Activated T-helper 17 cell treated with anti-CD3 and anti-CD28 coated beads, Interleukin-2, amount 50 U/mL, for 72 hours (primary cell): ENCODE measurements around the gene SPATA21. TPM values are rescaled to one million over a fixed set of nuclear protein-coding genes. Genes with fewer than 3 reads are reported as not detected.
"Not testable (repeated sequence)": the region's sequence is repeated elsewhere in the genome, so short reads cannot be mapped to it uniquely, and the experiment has no call there.

Source experiments
- ATAC-seq: fragments of 150-1000 bp; cut with Tn5 transposase; replicated peaks from 2 replicates; pipeline ENCODE4 v1.10.0; 2021; ENCODE audit warnings: mild to moderate bottlenecking, moderate library complexity
- H3K27ac Mint-ChIP-seq: one replicate; pipeline ENCODE4 v1.8.0; 2022; ENCODE audit warnings: mixed read lengths
- H3K27me3 Mint-ChIP-seq: one replicate; pipeline ENCODE4 v1.8.0; 2022; ENCODE audit warnings: mixed read lengths
- H3K36me3 Mint-ChIP-seq: one replicate; pipeline ENCODE4 v1.8.0; 2022; ENCODE audit warnings: low read depth, mild to moderate bottlenecking, mixed read lengths
- H3K4me1 Mint-ChIP-seq: one replicate; pipeline ENCODE4 v1.8.0; 2022; ENCODE audit warnings: mixed read lengths
- H3K4me3 Mint-ChIP-seq: one replicate; pipeline ENCODE4 v1.8.0; 2022; ENCODE audit warnings: mild to moderate bottlenecking, mixed read lengths
- H3K9me3 Mint-ChIP-seq: one replicate; pipeline ENCODE4 v1.8.0; 2022; ENCODE audit warnings: mixed read lengths
- total RNA-seq, 2 donors: library from RNA; stranded (reverse); gene quantifications; one replicate each; pipeline ENCODE4 v1.2.3, GENCODE V29; 2022

The SPATA21 gene
- total RNA-seq, 2 donors from 2014 or later = 0.08 TPM; not detected in 1

- Mint-ChIP-seq H3K27ac (no peak overlapping the region), H3K9me3 (no peaks in the 10 kb centered on the region), H3K4me3 (no peak overlapping the region), H3K27me3 (no peaks in the 10 kb centered on the region), H3K36me3 (peaks cover 79% of the 10 kb centered on the region), H3K4me1 (peaks cover 6% of the 10 kb centered on the region)
- ATAC-seq = no peak
Observed at GRCh38 chr1:16462773-16463330, 25.6 kb upstream of the SPATA21 start.

GRCh38 chr1:16461681-16462080 lies 24.5 kb upstream of the SPATA21 start:
- Mint-ChIP-seq H3K27ac (peak overlapping the region; percentile 57), H3K4me3 (no peak overlapping the region), H3K36me3 (peaks cover 80% of the 10 kb centered on the region), H3K27me3 (no peaks in the 10 kb centered on the region), H3K9me3 (no peaks in the 10 kb centered on the region), H3K4me1 (peaks cover 6% of the 10 kb centered on the region)
- no peak for ATAC-seq

- no peaks in the 10 kb centered on the region for H3K27me3 Mint-ChIP-seq
- ATAC-seq = no peak
- H3K9me3 Mint-ChIP-seq = no peaks in the 10 kb centered on the region
- H3K4me1 Mint-ChIP-seq = peaks cover 6% of the 10 kb centered on the region
- peaks cover 94% of the 10 kb centered on the region for H3K36me3 Mint-ChIP-seq
- no peak overlapping the region for H3K4me3 Mint-ChIP-seq
- H3K27ac Mint-ChIP-seq = peak overlapping the region; percentile 43
Observed at GRCh38 chr1:16459352-16459925, 22.2 kb upstream of the SPATA21 start.

- no peaks in the 10 kb centered on the region for H3K9me3 Mint-ChIP-seq
- H3K4me1 Mint-ChIP-seq = peaks cover 6% of the 10 kb centered on the region
- no peaks in the 10 kb centered on the region for H3K27me3 Mint-ChIP-seq
- H3K4me3 Mint-ChIP-seq = no peak overlapping the region
- peaks cover 96% of the 10 kb centered on the region for H3K36me3 Mint-ChIP-seq
- H3K27ac Mint-ChIP-seq = no peak overlapping the region
- ATAC-seq = no peak
Observed at GRCh38 chr1:16458831-16459230, 21.6 kb upstream of the SPATA21 start.

- H3K27ac Mint-ChIP-seq, H3K4me3 Mint-ChIP-seq, H3K9me3 Mint-ChIP-seq, H3K27me3 Mint-ChIP-seq, ATAC-seq: not testable (repeated sequence)
- Mint-ChIP-seq H3K36me3 (peaks cover 97% of the 10 kb centered on the region), H3K4me1 (peaks cover 10% of the 10 kb centered on the region)
Observed at GRCh38 chr1:16456151-16456550, 18.9 kb upstream of the SPATA21 start.

GRCh38 chr1:16454909-16455308 lies 17.7 kb upstream of the SPATA21 start:
- not testable (repeated sequence) for H3K27ac Mint-ChIP-seq, H3K4me1 Mint-ChIP-seq, ATAC-seq, H3K4me3 Mint-ChIP-seq, H3K27me3 Mint-ChIP-seq, H3K9me3 Mint-ChIP-seq
- H3K36me3 Mint-ChIP-seq = peaks cover 97% of the 10 kb centered on the region

GRCh38 chr1:16451841-16452528 lies 14.8 kb upstream of the SPATA21 start:
- Mint-ChIP-seq H3K36me3 (peaks cover 98% of the 10 kb centered on the region), H3K9me3 (no peaks in the 10 kb centered on the region), H3K4me3 (no peak overlapping the region), H3K27ac (peak overlapping the region; percentile 21), H3K27me3 (no peaks in the 10 kb centered on the region), H3K4me1 (peaks cover 21% of the 10 kb centered on the region)
- no peak for ATAC-seq

- no peaks in the 10 kb centered on the region for H3K27me3 Mint-ChIP-seq
- H3K4me1 Mint-ChIP-seq = peaks cover 21% of the 10 kb centered on the region
- no peaks in the 10 kb centered on the region for H3K9me3 Mint-ChIP-seq
- peak; percentile 71 for ATAC-seq
- peak overlapping the region; percentile 37 for H3K27ac Mint-ChIP-seq
- H3K4me3 Mint-ChIP-seq = no peak overlapping the region
- peaks cover 98% of the 10 kb centered on the region for H3K36me3 Mint-ChIP-seq
Observed at GRCh38 chr1:16450863-16451481, 13.7 kb upstream of the SPATA21 start.

GRCh38 chr1:16449666-16450065 lies 12.4 kb upstream of the SPATA21 start:
- Mint-ChIP-seq H3K27ac (peak overlapping the region; percentile 80), H3K36me3 (peaks cover 98% of the 10 kb centered on the region)

GRCh38 chr1:16449065-16449464 lies 11.8 kb upstream of the SPATA21 start:
- Mint-ChIP-seq H3K36me3 (peaks cover 98% of the 10 kb centered on the region), H3K4me1 (peaks cover 26% of the 10 kb centered on the region), H3K27ac (peak overlapping the region; percentile 80), H3K27me3 (no peaks in the 10 kb centered on the region), H3K4me3 (no peak overlapping the region), H3K9me3 (no peaks in the 10 kb centered on the region)
- no peak for ATAC-seq

More at GRCh38 chr1:16449666-16450065, 12.4 kb upstream of the SPATA21 start:
- no peaks in the 10 kb centered on the region for H3K27me3 Mint-ChIP-seq
- no peaks in the 10 kb centered on the region for H3K9me3 Mint-ChIP-seq
- no peak overlapping the region for H3K4me3 Mint-ChIP-seq
- peaks cover 21% of the 10 kb centered on the region for H3K4me1 Mint-ChIP-seq
- ATAC-seq = no peak

- Mint-ChIP-seq H3K4me3 (no peak overlapping the region), H3K36me3 (peaks cover 100% of the 10 kb centered on the region), H3K27ac (peak overlapping the region; percentile 52), H3K4me1 (peaks cover 38% of the 10 kb centered on the region), H3K9me3 (no peaks in the 10 kb centered on the region), H3K27me3 (no peaks in the 10 kb centered on the region)
- ATAC-seq = no peak
Observed at GRCh38 chr1:16447641-16448040, 10.4 kb upstream of the SPATA21 start.

- H3K4me1 Mint-ChIP-seq = peaks cover 31% of the 10 kb centered on the region
- H3K36me3 Mint-ChIP-seq = peaks cover 100% of the 10 kb centered on the region
- H3K4me3 Mint-ChIP-seq = no peak overlapping the region
- no peak for ATAC-seq
- no peak overlapping the region for H3K27ac Mint-ChIP-seq
- H3K9me3 Mint-ChIP-seq = no peaks in the 10 kb centered on the region
- H3K27me3 Mint-ChIP-seq = no peaks in the 10 kb centered on the region
Observed at GRCh38 chr1:16446116-16446515, 8.9 kb upstream of the SPATA21 start.

GRCh38 chr1:16445052-16445451 lies 7.8 kb upstream of the SPATA21 start:
- Mint-ChIP-seq H3K4me3 (no peak overlapping the region), H3K9me3 (no peaks in the 10 kb centered on the region), H3K4me1 (peaks cover 29% of the 10 kb centered on the region), H3K36me3 (peaks cover 92% of the 10 kb centered on the region), H3K27ac (no peak overlapping the region), H3K27me3 (no peaks in the 10 kb centered on the region)
- ATAC-seq = no peak

GRCh38 chr1:16443975-16444770 lies 6.9 kb upstream of the SPATA21 start:
- Mint-ChIP-seq H3K4me3 (peak overlapping the region; percentile 93), H3K36me3 (peaks cover 84% of the 10 kb centered on the region), H3K4me1 (peaks cover 24% of the 10 kb centered on the region), H3K9me3 (no peaks in the 10 kb centered on the region), H3K27ac (peak overlapping the region; percentile 94), H3K27me3 (no peaks in the 10 kb centered on the region)
- no peak for ATAC-seq
